Duodenal mucosa (tissue), 2 donors: ENCODE data around the gene PPIL4.
"Not testable (repeated sequence)": the region's sequence is repeated elsewhere in the genome, so short reads cannot be mapped to it uniquely, and the experiment has no call there.

Source experiments
- H3K27ac ChIP-seq: one replicate; pipeline ENCODE4 v1.7.0; 2013; ENCODE audit warnings: low read depth, low read length
- H3K27me3 ChIP-seq, 2 donors: one replicate each; pipeline ENCODE4 v1.7.0; 2013; ENCODE audit warnings: low read length in 2 of 2, control low read depth in 1 of 2; ENCODE audit not compliant: insufficient read depth in 2 of 2, control insufficient read depth in 1 of 2
- H3K36me3 ChIP-seq, 2 donors: one replicate each; pipeline ENCODE4 v1.7.0; 2013; ENCODE audit warnings: low read length in 2 of 2, control low read depth in 1 of 2; ENCODE audit not compliant: insufficient read depth in 2 of 2, control insufficient read depth in 1 of 2
- H3K4me1 ChIP-seq, 2 donors: one replicate each; pipeline ENCODE4 v1.7.0; 2013; ENCODE audit warnings: low read length in 2 of 2, control low read depth in 1 of 2; ENCODE audit not compliant: insufficient read depth in 2 of 2, control insufficient read depth in 1 of 2
- H3K4me3 ChIP-seq, 2 donors: one replicate each; pipeline ENCODE4 v1.7.0; 2013; ENCODE audit warnings: low read length in 2 of 2, low read depth in 1 of 2
- H3K9ac ChIP-seq, 2 donors: one replicate each; pipeline ENCODE4 v1.7.0; 2013; ENCODE audit warnings: low read length in 2 of 2, low read depth in 1 of 2
- H3K9me3 ChIP-seq, 2 donors: one replicate each; pipeline ENCODE4 v1.7.0; 2013; ENCODE audit warnings: low read length in 2 of 2, control low read depth in 1 of 2; ENCODE audit not compliant: control insufficient read depth in 1 of 2

The PPIL4 gene

GRCh38 chr6:149501201-149501600 is 44.6 kb downstream of the PPIL4 start:
- no peak overlapping the region for H3K4me3 ChIP-seq
- H3K4me1 ChIP-seq, result no peaks in the 10 kb centered on the region
- H3K36me3 ChIP-seq, result peaks cover 0 to 4% of the 10 kb centered on the region in 2 donors
- H3K27me3 ChIP-seq, result no peaks in the 10 kb centered on the region
- no peak overlapping the region for H3K9ac ChIP-seq
- H3K9me3 ChIP-seq, result no peaks in the 10 kb centered on the region
- H3K27ac ChIP-seq, result no peak overlapping the region

GRCh38 chr6:149500096-149500495 is 45.7 kb downstream of the PPIL4 start:
- no peaks in the 10 kb centered on the region for H3K4me1 ChIP-seq
- no peak overlapping the region for H3K9ac ChIP-seq
- no peaks in the 10 kb centered on the region for H3K9me3 ChIP-seq
- H3K27me3 ChIP-seq, result no peaks in the 10 kb centered on the region
- H3K4me3 ChIP-seq, result no peak overlapping the region
- H3K27ac ChIP-seq, result no peak overlapping the region
- peaks cover 0 to 4% of the 10 kb centered on the region in 2 donors for H3K36me3 ChIP-seq

GRCh38 chr6:149499066-149499465 is 46.8 kb downstream of the PPIL4 start:
- Histone ChIP-seq H3K27me3 (no peaks in the 10 kb centered on the region), H3K27ac (no peak overlapping the region), H3K4me3 (no peak overlapping the region), H3K4me1 (peaks cover 0 to 5% of the 10 kb centered on the region in 2 donors), H3K9me3 (no peaks in the 10 kb centered on the region), H3K9ac (no peak overlapping the region), H3K36me3 (peaks cover 0 to 4% of the 10 kb centered on the region in 2 donors)

- no peaks in the 10 kb centered on the region for H3K9me3 ChIP-seq
- H3K4me3 ChIP-seq, result no peak overlapping the region
- no peaks in the 10 kb centered on the region for H3K36me3 ChIP-seq
- no peak overlapping the region for H3K9ac ChIP-seq
- no peaks in the 10 kb centered on the region for H3K27me3 ChIP-seq
- H3K4me1 ChIP-seq, result peaks cover 0 to 12% of the 10 kb centered on the region in 2 donors
- H3K27ac ChIP-seq, result no peak overlapping the region
These were observed 48.5 kb downstream of the PPIL4 start for GRCh38 chr6:149497365-149497764.

GRCh38 chr6:149496597-149496996 is 49.2 kb downstream of the PPIL4 start:
- H3K4me1 ChIP-seq, result peaks cover 0 to 12% of the 10 kb centered on the region in 2 donors
- H3K27me3 ChIP-seq, H3K4me3 ChIP-seq, H3K9ac ChIP-seq, H3K36me3 ChIP-seq, H3K9me3 ChIP-seq, H3K27ac ChIP-seq: not testable (repeated sequence)

- H3K4me3 ChIP-seq, H3K27ac ChIP-seq, H3K36me3 ChIP-seq, H3K9me3 ChIP-seq, H3K27me3 ChIP-seq, H3K9ac ChIP-seq: not testable (repeated sequence)
- H3K4me1 ChIP-seq, result peaks cover 0 to 12% of the 10 kb centered on the region in 2 donors
These were observed 50.4 kb downstream of the PPIL4 start for GRCh38 chr6:149495349-149496016.

- H3K27ac ChIP-seq, result not testable (repeated sequence)
These were observed 51.0 kb downstream of the PPIL4 start for GRCh38 chr6:149494810-149495209.

GRCh38 chr6:149493761-149494320 is 52.0 kb downstream of the PPIL4 start:
- Histone ChIP-seq H3K27me3 (no peaks in the 10 kb centered on the region), H3K9ac (no peak overlapping the region), H3K9me3 (no peaks in the 10 kb centered on the region), H3K4me3 (no peak overlapping the region), H3K27ac (no peak overlapping the region), H3K36me3 (no peaks in the 10 kb centered on the region), H3K4me1 (peaks cover 0 to 12% of the 10 kb centered on the region in 2 donors)

More at GRCh38 chr6:149494810-149495209, 51.0 kb downstream of the PPIL4 start:
- not testable (repeated sequence) for H3K36me3 ChIP-seq, H3K9me3 ChIP-seq, H3K9ac ChIP-seq, H3K27me3 ChIP-seq, H3K4me3 ChIP-seq
- H3K4me1 ChIP-seq, result peaks cover 0 to 12% of the 10 kb centered on the region in 2 donors

GRCh38 chr6:149492798-149493343 is 53.0 kb downstream of the PPIL4 start:
- Histone ChIP-seq H3K9me3 (no peaks in the 10 kb centered on the region), H3K9ac (no peak overlapping the region), H3K4me3 (no peak overlapping the region), H3K4me1 (peaks cover 0 to 12% of the 10 kb centered on the region in 2 donors), H3K27ac (no peak overlapping the region), H3K36me3 (no peaks in the 10 kb centered on the region), H3K27me3 (no peaks in the 10 kb centered on the region)

GRCh38 chr6:149489967-149490366 is 55.9 kb downstream of the PPIL4 start:
- Histone ChIP-seq H3K27me3 (no peaks in the 10 kb centered on the region), H3K4me1 (peaks cover 9 to 21% of the 10 kb centered on the region in 2 donors), H3K9ac (no peak overlapping the region)

More at GRCh38 chr6:149489967-149490366, 55.9 kb downstream of the PPIL4 start:
- H3K4me3 ChIP-seq, result no peak overlapping the region
- H3K9me3 ChIP-seq, result no peaks in the 10 kb centered on the region
- no peak overlapping the region for H3K27ac ChIP-seq
- H3K36me3 ChIP-seq, result no peaks in the 10 kb centered on the region
